NCI-H1092 (cell line): ENCODE results near the gene SC5D.

Experiments used
- DNase-seq: peaks from one replicate; lab custom pipeline; 2025; lab: John Stamatoyannopoulos, UW

SC5D gene

DNA sequence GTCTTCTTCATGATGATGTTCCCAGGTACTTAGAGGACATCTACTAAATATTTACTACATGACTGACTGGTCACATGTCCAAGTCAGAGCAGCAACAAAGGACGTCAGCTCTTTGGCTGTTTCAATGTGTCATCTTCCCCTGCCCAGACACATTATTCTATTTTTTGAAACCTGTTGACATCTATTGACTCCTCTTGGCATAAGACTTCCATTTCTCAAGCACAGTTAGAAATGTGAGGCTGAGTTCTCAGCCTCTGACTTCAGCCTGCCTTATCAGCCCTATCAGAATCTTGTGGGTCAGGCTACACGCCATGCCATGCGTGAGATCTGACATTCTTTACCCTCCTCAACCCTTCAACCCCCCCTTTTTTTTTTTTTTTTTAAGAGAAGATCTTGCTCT is 63.8 kb downstream of the SC5D start:
- DNase-seq = no peak
